Epithelial cell of proximal tubule (primary cell): ENCODE data around the gene TMA16. TPM values are rescaled to one million over a fixed set of nuclear protein-coding genes. Genes with fewer than 3 reads are reported as not detected.
A peak's percentile ranks its signal among the peaks of the same experiment; 100 is the strongest.

ENCODE experiments used
- DNase-seq: peaks from one replicate; pipeline ENCODE4 v3.0.0-alpha.2; 2011; ENCODE audit warnings: low read depth
- H3K4me3 ChIP-seq: 2 replicates; pipeline ENCODE4 v1.5.1; 2011; ENCODE audit warnings: low read depth, mild to moderate bottlenecking, low read length
- CTCF ChIP-seq: conservative IDR thresholded peaks from 2 replicates; pipeline ENCODE4 v1.5.1; 2012; ENCODE audit warnings: low read depth, mild to moderate bottlenecking, low read length
- total RNA-seq: library from RNA; depleted of rRNA; stranded (reverse); fragments of >200 nt; gene quantifications from 2 replicates; pipeline ENCODE4 v1.2.3, GENCODE V29; 2015

Gene TMA16
- total RNA-seq, 1 donor from 2014 or later, result 48.8 TPM

- no peak for DNase-seq
- no peak for TF ChIP-seq CTCF
- no peak overlapping the region for H3K4me3 ChIP-seq
These were observed 21.4 kb upstream of the TMA16 start for GRCh38 chr4:163473130-163473529.

GRCh38 chr4:163473576-163473975, 20.9 kb upstream of the TMA16 start, which contains the start of gene TKTL2:
Gene TKTL2 (minus strand): TSS chr4:163473754. CDS start chr4:163473734, 20 bp downstream.
- DNase-seq, result no peak

GRCh38 chr4:163474027-163474426, 20.5 kb upstream of the TMA16 start:
- H3K4me3 ChIP-seq, result no peak overlapping the region
- no peak for DNase-seq
- TF ChIP-seq CTCF, result no peak

More at GRCh38 chr4:163473576-163473975, 20.9 kb upstream of the TMA16 start, which contains the start of gene TKTL2:
- no peak for TF ChIP-seq CTCF
- no peak within 1 kb of the TSS for H3K4me3 ChIP-seq

GRCh38 chr4:163476761-163477438, 17.6 kb upstream of the TMA16 start:
- no peak overlapping the region for H3K4me3 ChIP-seq
- no peak for TF ChIP-seq CTCF
- DNase-seq, result no peak

GRCh38 chr4:163482190-163482589, 12.3 kb upstream of the TMA16 start:
- TF ChIP-seq CTCF, result no peak
- DNase-seq, result no peak
- no peak overlapping the region for H3K4me3 ChIP-seq

- no peak overlapping the region for H3K4me3 ChIP-seq
- TF ChIP-seq CTCF, result peak; percentile 63
- no peak for DNase-seq
These were observed 9.6 kb upstream of the TMA16 start for GRCh38 chr4:163484906-163485305.

- H3K4me3 ChIP-seq, result no peak overlapping the region
- no peak for TF ChIP-seq CTCF
- DNase-seq, result no peak
These were observed 8.9 kb upstream of the TMA16 start for GRCh38 chr4:163485589-163485988.
